Breast epithelium (tissue), 4 donors: Measurements from ENCODE around the gene H3-3A. TPM values are rescaled to one million over a fixed set of nuclear protein-coding genes. Genes with fewer than 3 reads are reported as not detected.

ENCODE experiments used
- DNase-seq, 2 donors: peaks; one replicate each; pipeline ENCODE4 v3.0.0-alpha.2; 2019; ENCODE audit warnings: low spot score in 2 of 2
- H3K27ac ChIP-seq, 2 donors: fragments of 200-600 bp; sonication (generic) in 1 of 2; one replicate each; pipeline ENCODE4 v1.5.1; 2016 to 2019; ENCODE audit warnings: mild to moderate bottlenecking in 1 of 2
- H3K27me3 ChIP-seq, 2 donors: fragments of 200-600 bp; sonication (generic) in 1 of 2; one replicate each; pipeline versions ENCODE4 v1.5.1 to v1.6.0; 2017 to 2019; ENCODE audit warnings: control low read depth in 1 of 2, mild to moderate bottlenecking in 1 of 2
- H3K36me3 ChIP-seq: fragments of 200-600 bp; one replicate; pipeline ENCODE4 v1.5.1; 2019
- H3K4me1 ChIP-seq, 2 donors: fragments of 200-600 bp; sonication (generic); one replicate each; pipeline ENCODE4 v1.5.1; 2016 to 2019; ENCODE audit warnings: control low read depth in 1 of 2
- H3K4me3 ChIP-seq, 3 donors: fragments of 200-600 bp; sonication (generic); 1 replicate in 2 of 3; 2 replicates in 1 of 3; pipeline ENCODE4 v1.5.1; 2016 to 2019; ENCODE audit warnings: mild to moderate bottlenecking in 3 of 3, moderate library complexity in 2 of 3
- H3K9me3 ChIP-seq, 2 donors: fragments of 200-600 bp; sonication (generic) in 1 of 2; one replicate each; pipeline ENCODE4 v1.5.1; 2016 to 2019; ENCODE audit warnings: control low read depth in 1 of 2
- POLR2A ChIP-seq: fragments of 450-650 bp; IDR thresholded peaks from one replicate; pipeline ENCODE4 v1.6.1; 2016; ENCODE audit warnings: antibody characterized with exemption, mild to moderate bottlenecking, moderate library complexity
- POLR2AphosphoS5 ChIP-seq, 3 donors: sonication (generic); formaldehyde crosslinking; IDR thresholded peaks; one replicate each; pipeline ENCODE4 v1.6.1; 2017; ENCODE audit warnings: antibody characterized with exemption in 3 of 3
- intact Hi-C: fragments of 100-400 bp; cut with DNase I; formaldehyde crosslinking; loops from one replicate; pipeline ENCODE4 v1.15.1; 2023; ENCODE audit warnings: low total_unique reads
- total RNA-seq, 3 donors: library from RNA; depleted of rRNA; stranded (reverse); fragments of >200 nt; gene quantifications; one replicate each; pipeline ENCODE4 v1.1.0, GENCODE V29; 2016
- TF ChIP-seq, protein P1 (sequence below), 3 donors: fragments of 450-650 bp; IDR thresholded peaks; one replicate each; pipeline ENCODE4 v1.5.1; 2016 to 2017; ENCODE audit warnings: antibody characterized with exemption in 3 of 3, mild to moderate bottlenecking in 3 of 3, moderate library complexity in 3 of 3

The H3-3A gene
- total RNA-seq, 3 donors from 2014 or later = 287 to 603 (median 462) TPM

- DNase-seq = no peak
- H3K4me1 ChIP-seq = peaks cover 0 to 4% of the 10 kb centered on the region in 2 donors
- no peak overlapping the region for H3K27ac ChIP-seq
- no peaks in the 10 kb centered on the region for H3K27me3 ChIP-seq
- H3K9me3 ChIP-seq = no peaks in the 10 kb centered on the region
- TF ChIP-seq POLR2AphosphoS5 (IDR thresholded peaks at IDR 0.05) = no peak
- TF ChIP-seq, protein P1, sequence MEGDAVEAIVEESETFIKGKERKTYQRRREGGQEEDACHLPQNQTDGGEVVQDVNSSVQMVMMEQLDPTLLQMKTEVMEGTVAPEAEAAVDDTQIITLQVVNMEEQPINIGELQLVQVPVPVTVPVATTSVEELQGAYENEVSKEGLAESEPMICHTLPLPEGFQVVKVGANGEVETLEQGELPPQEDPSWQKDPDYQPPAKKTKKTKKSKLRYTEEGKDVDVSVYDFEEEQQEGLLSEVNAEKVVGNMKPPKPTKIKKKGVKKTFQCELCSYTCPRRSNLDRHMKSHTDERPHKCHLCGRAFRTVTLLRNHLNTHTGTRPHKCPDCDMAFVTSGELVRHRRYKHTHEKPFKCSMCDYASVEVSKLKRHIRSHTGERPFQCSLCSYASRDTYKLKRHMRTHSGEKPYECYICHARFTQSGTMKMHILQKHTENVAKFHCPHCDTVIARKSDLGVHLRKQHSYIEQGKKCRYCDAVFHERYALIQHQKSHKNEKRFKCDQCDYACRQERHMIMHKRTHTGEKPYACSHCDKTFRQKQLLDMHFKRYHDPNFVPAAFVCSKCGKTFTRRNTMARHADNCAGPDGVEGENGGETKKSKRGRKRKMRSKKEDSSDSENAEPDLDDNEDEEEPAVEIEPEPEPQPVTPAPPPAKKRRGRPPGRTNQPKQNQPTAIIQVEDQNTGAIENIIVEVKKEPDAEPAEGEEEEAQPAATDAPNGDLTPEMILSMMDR (IDR thresholded peaks at IDR 0.05) = no peak
- no peak for TF ChIP-seq POLR2A
- intact Hi-C loops = loop anchor here (10.0 kb wide), 1 partner anchor 73 kb away; the partner anchor contains the start of gene ACBD3
- H3K36me3 ChIP-seq = no peaks in the 10 kb centered on the region
- H3K4me3 ChIP-seq = no peak overlapping the region
Measured at GRCh38 chr1:226111883-226112261, 49.4 kb downstream of the H3-3A start.

GRCh38 chr1:226112626-226113025 is 50.1 kb downstream of the H3-3A start:
- Histone ChIP-seq H3K4me3 (no peak overlapping the region), H3K27ac (no peak overlapping the region), H3K27me3 (no peaks in the 10 kb centered on the region), H3K9me3 (no peaks in the 10 kb centered on the region), H3K4me1 (peaks cover 0 to 4% of the 10 kb centered on the region in 2 donors), H3K36me3 (no peaks in the 10 kb centered on the region)
- no peak for TF ChIP-seq POLR2AphosphoS5 (IDR thresholded peaks at IDR 0.05)
- no peak for TF ChIP-seq POLR2A
- TF ChIP-seq, protein P1 (IDR thresholded peaks at IDR 0.05) = no peak
- intact Hi-C loops = loop anchor here (10.0 kb wide), 1 partner anchor 72 kb away; the partner anchor contains the start of gene ACBD3
- no peak for DNase-seq

GRCh38 chr1:226116673-226117072 is 54.2 kb downstream of the H3-3A start:
- TF ChIP-seq POLR2A (no peak), POLR2AphosphoS5 (IDR thresholded peaks at IDR 0.05) (no peak)
- TF ChIP-seq, protein P1 (IDR thresholded peaks at IDR 0.05) = no peak
- intact Hi-C loops = loop anchor here (10.0 kb wide), 1 partner anchor 68 kb away; the partner anchor contains the start of gene ACBD3
- no peaks in the 10 kb centered on the region for H3K36me3 ChIP-seq
- no peak for DNase-seq
- no peak overlapping the region for H3K27ac ChIP-seq
- H3K4me1 ChIP-seq = no peaks in the 10 kb centered on the region
- H3K4me3 ChIP-seq = no peak overlapping the region
- no peaks in the 10 kb centered on the region for H3K27me3 ChIP-seq
- no peaks in the 10 kb centered on the region for H3K9me3 ChIP-seq

DNA sequence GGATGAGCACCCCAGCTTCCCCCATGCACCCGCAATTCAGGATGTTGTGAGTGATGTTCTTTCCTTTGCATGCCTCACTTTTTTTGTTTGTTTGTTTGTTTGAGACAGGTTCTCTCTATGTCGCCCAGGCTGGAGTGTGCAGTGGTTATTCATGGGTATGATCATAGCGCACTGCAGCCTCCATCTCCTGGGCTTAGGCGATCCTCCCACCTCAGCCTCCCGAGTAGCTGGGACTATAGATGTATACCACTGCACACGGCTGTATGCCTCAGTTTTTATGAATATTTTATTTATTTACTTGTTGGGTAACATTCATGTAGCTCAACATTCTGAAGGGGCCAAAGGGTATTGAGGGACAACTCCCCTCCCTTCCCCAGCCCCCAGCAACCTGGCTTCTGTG is 54.8 kb downstream of the H3-3A start:
- H3K27ac ChIP-seq = no peak overlapping the region
- intact Hi-C loops = loop anchor here (10.0 kb wide), 1 partner anchor 67 kb away; the partner anchor contains the start of gene ACBD3
- no peaks in the 10 kb centered on the region for H3K9me3 ChIP-seq
- H3K27me3 ChIP-seq = no peaks in the 10 kb centered on the region
- no peaks in the 10 kb centered on the region for H3K4me1 ChIP-seq
- no peaks in the 10 kb centered on the region for H3K36me3 ChIP-seq
- H3K4me3 ChIP-seq = no peak overlapping the region
- no peak for DNase-seq
- TF ChIP-seq POLR2A (no peak), POLR2AphosphoS5 (IDR thresholded peaks at IDR 0.05) (no peak)
- TF ChIP-seq, protein P1 (IDR thresholded peaks at IDR 0.05) = no peak

- intact Hi-C loops = loop anchor here (10.0 kb wide), 1 partner anchor 66 kb away; the partner anchor contains the start of gene ACBD3
- DNase-seq = no peak
- H3K27me3 ChIP-seq = no peaks in the 10 kb centered on the region
- H3K9me3 ChIP-seq = no peaks in the 10 kb centered on the region
- H3K36me3 ChIP-seq = no peaks in the 10 kb centered on the region
- H3K4me1 ChIP-seq = no peaks in the 10 kb centered on the region
- TF ChIP-seq, protein P1 (IDR thresholded peaks at IDR 0.05) = no peak
- TF ChIP-seq POLR2AphosphoS5 (IDR thresholded peaks at IDR 0.05) (no peak), POLR2A (no peak)
- no peak overlapping the region for H3K4me3 ChIP-seq
- H3K27ac ChIP-seq = no peak overlapping the region
Measured at GRCh38 chr1:226118357-226118756, 55.8 kb downstream of the H3-3A start.
